GM19438 (cell line): ENCODE data around the gene PGP.
"Not testable (repeated sequence)": the region's sequence is repeated elsewhere in the genome, so short reads cannot be mapped to it uniquely, and the experiment has no call there.

ENCODE experiments used
- ATAC-seq: cut with Tn5 transposase; IDR thresholded peaks from one replicate; pipeline ENCODE4 v1.9.1; 2021; ENCODE audit warnings: low read depth; ENCODE audit not compliant: unreplicated experiment

Gene PGP

DNA sequence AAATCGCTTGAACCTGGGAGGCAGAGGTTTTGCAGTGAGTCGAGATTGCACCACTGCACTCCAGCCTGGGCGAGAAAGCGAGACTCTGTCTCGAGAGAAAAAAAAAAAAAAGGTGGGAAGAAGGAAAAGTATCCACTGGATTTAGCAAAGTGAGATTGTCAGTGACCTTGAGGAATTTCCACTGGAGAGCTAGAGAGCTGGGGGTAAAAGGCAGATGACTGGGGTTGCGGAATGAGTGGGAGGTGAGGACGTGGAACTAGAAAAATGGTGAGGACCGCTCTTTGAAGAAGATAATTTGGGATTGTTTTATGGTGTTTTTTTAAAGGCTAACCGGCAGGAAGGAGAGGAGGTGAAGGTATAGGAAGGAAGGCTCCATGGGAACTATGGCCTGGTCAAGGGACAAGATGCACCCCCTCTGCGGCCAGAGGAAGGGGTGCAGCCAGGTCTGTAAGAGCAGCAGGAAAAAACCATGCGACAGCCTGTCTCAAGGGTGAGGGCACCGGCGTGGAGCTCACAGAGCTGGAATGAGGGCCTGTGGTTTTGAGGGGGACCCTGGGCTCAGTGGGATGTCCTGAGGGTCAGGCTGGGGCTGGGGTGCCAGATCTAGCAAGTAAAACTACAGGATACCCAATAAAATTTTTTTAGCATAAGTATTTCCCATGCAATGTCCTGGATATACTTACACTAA is 10.1 kb downstream of the PGP start:
- ATAC-seq = no peak

DNA sequence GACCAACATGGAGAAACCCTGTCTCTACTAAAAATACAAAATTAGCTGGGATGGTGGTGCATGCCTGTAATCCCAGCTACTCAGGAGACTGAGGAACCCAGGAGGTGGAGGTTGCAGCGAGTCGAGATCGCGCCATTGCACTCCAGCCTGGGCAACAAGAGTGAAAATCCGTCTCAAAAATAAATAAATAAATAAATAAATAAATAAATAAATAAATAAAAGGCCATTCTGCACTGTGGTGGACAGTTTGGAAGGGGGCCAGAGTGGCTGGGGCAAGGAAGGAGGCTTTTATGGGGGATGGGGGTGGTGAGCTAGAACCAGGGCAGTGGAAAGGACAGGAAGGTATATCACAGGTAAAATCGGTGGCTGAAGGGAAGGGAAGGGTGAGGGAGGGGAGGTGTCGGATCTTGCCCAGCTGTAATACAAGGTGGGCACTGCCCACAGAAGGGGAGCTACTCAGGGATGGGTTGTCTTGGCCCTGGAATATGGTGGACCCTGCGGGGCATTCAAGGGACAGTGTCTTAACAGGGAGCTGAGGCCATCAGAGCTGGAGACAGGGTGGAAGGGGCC is 11.4 kb downstream of the PGP start:
- ATAC-seq = not testable (repeated sequence)

DNA sequence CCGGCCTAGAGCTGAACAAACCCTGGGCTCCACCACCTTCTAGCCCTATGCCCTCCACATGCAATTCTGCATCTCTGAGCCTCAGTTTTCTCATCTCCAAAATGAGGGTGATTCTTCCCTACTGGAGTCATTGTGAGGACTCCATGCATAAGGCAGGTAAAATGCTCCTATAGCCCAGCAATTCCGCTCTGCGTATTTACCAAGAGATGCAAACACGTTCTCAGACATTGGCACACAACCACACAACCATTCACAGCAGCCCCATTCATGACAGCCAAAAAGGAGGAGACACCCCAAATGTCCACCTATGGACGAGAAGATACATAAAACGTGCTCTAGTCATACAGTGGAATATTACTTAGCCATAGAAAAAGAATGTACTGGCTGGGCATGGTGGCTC is 14.3 kb downstream of the PGP start:
- ATAC-seq = no peak

DNA sequence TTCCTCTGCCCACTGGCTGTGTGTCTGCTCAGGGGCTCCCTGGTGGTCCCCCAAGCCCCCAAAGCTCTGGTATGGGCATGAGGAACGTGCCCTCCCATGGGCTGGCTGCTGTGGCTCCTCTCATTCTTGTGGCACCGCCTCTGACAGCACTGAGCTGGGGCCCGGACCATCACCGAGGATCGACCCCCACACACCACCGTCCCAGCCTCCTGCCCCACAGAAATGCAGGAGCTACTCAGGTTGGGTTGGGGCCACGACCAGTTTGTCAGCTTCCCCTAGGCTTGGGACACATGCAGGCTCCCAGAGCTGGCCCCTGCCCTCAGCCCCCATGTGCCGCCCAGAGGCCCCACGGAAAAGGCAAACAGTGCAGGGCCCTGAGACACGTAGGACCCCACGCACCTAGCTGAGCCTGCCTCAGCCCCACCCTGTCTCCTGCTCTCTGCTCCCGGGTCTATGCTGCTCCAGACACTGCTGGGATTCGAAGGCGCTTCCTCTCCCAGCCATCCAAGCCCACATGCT is 15.0 kb downstream of the PGP start:
- ATAC-seq = no peak

DNA sequence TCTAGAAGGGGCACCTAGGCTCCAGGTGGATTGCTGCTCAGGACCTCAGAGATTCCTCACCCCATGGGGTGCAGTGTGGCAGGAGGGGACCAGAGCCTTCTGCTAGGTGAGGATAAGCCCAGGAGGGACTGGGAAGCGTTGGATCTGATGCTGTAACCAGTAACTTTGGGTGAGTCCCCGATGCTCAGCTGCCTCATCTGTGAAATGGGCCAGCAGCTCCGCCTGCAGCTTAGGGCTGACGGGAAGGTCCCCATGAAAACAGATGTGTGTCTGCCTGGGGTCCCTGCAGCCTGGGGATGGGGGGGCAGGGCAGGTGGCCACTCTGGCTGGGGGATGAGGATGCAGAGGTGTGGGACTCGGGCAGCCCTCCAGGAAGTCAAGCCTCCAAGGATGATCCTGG is 15.5 kb downstream of the PGP start:
- ATAC-seq = no peak

DNA sequence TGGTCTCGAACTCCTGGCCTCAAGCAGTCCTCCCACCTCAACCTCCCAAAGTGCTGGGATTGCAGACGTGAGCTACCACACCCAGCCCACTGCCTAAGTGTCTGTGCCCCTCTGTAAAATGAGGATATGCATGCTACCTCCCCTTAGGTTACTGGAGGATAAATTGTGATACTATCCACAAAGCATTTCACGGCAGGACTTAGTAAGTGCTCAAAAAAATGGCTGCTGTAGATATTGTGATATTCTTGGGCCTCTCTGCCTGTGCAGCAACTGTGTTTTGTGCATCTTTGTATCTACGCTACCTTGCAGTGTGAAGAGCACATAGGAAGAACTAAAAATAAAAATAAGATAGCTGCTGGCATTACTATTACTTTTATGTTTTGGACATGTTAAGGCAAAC is 16.4 kb downstream of the PGP start:
- no peak for ATAC-seq

DNA sequence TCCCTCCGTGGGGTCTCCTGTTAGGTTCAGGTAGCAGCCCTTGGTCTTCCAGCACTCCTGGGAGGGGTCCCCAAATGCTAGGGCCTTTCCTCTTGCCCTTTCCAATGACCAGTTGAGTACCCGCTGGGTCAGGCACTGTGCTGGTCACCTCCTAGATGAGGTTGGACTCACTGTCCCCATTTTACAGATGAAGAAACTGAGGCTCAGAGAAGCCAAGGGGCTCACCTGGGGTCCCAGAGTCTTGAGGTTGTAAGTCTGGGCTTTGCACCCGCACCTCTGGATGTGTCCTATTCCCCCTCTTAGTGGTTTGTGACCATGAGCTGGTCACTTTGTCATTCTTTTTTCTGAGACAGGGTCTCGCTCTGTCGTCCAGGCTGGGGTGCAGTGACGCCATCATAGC is 16.9 kb downstream of the PGP start:
- ATAC-seq = no peak

DNA sequence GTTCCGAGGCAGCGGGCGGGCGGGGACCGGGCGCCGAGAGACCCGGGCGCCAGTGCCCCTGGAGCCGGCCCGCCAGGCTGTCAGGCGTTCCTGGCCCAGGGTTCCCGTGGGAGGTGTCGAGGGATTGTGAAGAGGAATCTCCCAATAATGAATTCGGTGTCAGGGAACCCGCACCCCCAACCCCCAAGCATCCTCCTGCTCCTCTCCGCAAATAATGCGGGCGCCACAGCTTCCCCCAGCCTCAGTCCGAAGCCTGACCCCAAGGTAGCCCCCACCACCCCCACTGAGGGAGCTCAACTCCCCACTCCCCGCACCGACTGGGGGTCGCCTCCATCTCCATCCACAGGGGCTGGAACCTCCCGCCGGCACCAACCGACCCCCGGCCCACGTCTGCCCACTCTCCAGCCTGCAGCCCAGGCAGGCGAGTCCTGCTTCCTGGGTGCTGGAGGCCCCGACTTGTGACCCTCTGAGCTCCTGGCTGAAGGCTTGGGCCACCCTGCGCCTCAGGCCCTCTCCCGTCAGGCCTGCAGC is 17.6 kb downstream of the PGP start:
- ATAC-seq = no peak

DNA sequence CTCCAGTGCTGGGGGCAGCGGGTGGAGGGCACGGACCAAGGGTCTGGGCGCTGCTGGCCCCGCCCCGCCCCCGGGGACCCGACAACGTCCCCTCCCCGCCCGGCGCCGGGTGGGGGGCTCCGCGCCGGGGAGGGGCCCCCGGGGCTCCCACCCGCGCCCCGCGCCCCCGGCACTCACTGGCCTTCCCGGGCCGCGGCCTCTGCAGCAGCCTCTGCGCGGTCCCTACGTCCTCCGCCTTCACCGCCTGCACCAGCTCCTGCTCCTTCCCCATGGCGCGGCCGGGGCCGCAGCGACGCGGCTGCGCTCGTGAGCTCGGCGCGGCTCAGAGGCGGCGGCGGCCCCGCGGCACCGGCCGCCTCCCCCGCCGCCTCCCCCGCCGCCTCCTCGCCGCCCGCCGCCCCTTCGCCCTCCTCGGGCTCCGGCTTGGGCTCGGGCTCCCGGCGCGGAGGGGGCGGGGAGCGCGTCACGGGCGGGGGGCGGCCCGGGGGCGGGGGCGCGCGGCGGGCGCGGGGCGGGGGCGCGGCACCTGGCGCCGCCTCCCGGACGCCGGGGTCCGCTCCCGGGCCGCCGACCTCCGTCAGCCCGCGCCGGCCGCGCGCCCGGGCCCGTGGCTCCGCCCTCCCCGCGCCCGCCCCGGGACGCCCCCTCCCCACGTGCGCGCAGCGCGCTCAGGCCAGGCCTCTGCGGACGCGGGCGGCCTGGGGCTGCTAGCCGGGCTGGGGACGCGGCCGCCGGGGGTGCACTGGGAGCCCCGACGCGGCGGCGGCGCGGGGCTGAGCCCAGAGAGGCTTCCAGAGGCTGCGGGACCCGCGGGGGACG is 18.3 kb downstream of the PGP start, which contains the start of gene CASKIN1:
TSS of gene CASKIN1 (minus strand) at position 444 of the 819 bp plus-strand sequence. CDS start at position 271, 173 bp downstream.
- ATAC-seq = no peak

DNA sequence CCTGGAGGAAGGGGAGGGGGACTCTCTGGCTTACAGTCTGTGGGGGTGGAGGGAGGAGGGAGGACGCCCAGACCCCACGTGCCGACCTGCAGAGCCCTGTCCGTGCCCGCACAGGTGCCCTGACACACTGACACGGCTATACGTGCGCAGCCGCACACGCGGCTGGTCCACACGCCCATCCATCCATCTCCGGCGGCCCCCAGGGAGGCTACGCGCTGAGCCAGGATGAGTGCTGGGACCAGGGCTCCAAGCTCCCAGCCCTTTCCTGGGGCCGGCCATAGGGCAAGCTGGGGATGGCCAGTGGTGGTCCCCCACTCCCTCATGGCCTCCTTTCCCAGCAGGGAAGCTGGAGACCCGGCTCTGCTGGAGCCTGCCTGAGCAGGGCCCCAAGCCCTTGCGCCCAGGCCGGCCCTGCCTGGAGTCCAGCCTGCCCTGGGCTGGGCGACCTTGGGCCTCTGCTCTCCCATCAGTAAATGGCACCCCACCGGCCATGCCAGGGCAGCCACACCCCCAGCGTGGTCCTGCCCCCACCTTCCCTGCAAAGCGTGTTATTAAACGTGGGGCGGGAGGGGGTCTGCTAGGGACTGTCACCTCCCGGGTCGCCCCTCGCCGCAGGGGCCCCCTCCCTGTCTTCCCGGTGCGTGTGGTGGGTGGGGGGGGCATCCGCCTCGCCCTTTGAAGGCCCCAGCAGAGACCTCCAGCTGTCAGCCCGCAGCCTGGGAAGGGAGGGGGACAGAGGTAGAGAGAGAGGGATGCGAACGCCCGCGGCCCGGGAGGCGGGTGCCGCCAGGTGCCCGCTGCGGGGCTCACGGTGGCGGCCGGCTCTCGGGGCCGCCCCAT is 19.1 kb downstream of the PGP start:
- no peak for ATAC-seq

DNA sequence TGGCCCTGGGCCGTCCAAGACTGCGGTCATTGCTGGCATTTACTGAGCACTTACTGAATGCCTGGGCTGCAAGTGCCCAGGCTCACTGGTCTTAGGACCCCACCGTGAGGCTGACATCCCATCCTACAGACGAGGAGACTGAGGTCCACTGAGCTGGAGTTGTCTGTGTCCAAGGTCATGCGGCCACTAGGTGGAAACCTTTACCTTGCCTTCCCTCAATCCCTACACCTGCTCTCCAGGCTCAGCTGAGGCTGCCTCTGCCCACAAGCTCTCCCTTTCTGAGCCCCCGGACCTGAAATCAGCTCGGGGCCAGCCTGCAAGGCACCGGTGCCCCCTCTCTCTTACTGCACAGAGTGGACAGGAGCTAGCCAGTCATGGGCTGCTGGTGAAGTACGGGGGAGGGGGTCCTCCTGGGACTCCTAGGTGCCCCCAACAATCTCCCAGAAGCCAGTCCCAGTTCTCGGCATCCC is 19.8 kb downstream of the PGP start:
- ATAC-seq = no peak

DNA sequence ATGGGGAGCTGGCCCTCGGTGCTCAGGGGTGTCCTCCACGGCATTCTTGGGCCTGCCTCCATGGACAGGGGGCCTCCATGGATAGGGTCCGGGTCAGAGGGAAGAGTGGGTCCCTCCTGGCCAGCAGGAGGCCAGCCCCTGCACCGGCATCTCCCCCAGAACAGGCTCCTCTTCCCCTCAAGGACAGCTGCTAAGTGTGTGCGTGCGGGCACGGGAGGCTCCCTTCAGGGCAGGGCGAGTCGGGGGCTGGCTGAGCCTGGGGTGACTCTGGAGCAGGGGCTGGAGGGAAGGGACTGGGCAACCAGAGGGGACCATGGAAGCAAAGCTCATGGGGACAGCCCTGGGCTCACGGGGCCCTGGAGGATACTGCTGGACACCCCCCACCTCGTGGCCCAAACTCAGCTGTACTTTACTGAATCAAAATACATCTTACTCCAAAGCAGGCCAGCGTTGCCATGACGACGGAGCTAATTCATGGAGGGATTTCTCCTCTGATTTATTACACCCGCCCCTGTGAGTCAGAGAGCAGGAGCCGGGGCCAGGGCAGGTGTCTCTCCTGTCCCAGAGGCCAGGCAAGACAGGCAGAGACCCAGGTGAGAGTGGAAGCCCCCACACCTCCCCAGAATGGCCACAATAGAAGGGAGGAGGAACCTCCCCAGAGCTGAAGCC is 20.3 kb downstream of the PGP start:
- ATAC-seq = no peak

DNA sequence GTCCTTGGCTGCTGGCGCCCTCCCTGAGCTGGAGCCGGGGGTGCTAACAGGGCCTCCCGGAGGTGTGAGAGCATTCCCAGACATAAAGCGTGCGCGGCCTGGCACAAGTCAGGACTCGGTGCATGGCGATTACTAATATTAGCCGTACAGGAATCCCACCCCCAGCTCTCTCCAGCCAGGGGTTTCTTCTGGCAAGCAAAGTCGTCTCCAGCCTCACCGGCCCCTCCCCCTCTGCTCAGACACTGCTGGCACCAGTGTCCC is 23.3 kb downstream of the PGP start:
- no peak for ATAC-seq

DNA sequence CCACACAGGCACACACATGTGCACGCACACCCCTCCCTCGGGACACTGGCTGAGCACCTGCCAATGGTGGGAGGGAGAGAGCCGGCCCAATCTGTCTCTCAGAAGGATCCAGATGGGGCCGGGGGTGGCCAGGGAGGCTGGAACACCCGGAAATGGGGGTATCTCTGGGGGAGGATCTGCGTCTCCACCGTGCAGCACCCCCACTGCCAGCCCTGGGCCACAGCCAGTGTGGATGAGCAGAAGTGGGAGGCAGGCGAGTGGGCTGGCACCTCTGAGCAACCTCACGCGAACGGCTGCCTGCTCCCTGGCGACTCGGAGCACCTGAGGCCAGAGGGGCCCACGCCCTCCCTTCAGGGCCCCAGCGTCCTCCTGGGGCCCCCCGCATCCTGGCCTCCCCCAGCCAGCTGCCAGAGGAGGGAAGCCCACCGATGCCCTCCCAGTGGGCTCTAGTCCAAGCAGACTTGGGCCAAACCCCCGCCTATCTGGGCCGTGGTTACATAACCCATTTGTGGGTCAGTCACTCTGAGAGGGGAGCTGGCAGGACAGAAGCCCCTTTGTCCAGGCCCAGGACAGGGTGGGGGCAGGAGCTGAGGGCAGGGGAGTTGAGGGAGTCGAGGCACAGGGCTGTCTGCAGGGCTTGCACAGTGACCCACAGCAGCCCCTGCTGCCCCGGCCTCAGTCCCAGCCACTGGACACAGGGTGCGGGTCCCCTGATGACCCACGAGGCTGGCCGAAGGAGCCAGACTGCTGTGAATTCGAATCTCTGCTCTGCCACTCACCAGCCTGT is 23.8 kb downstream of the PGP start:
- no peak for ATAC-seq

DNA sequence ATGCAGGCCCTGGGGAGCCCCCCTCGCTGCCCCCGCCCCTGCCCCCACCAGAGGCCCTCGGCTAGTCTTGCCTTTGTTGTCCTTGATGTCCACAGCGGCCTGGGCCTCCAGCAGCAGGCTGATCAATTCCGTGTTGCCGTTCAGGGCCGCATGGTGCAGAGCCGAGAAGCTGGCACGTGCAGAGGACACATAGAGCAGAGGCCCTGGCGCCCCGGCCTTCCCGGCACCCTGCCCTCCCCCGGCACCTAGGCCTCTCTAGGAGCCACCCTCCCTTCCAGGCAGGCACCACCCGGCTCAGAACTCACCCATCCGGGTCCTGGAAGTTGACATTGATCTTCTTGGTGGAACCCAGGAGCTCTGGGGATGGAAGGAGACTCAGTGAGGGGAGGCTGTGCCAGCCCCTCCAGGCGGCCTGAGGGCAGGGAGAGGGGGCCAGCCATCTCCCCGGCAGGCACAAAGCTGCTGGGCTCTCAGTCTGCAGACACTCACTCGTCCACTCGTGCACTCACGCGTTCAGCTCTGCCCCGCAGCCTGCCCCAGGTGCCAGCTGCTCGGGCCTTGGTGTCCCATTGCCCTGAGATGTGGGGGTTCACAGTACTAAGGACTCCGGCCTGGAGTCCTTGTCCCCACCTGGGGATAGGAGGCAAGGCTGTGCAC is 24.5 kb downstream of the PGP start:
- no peak for ATAC-seq

DNA sequence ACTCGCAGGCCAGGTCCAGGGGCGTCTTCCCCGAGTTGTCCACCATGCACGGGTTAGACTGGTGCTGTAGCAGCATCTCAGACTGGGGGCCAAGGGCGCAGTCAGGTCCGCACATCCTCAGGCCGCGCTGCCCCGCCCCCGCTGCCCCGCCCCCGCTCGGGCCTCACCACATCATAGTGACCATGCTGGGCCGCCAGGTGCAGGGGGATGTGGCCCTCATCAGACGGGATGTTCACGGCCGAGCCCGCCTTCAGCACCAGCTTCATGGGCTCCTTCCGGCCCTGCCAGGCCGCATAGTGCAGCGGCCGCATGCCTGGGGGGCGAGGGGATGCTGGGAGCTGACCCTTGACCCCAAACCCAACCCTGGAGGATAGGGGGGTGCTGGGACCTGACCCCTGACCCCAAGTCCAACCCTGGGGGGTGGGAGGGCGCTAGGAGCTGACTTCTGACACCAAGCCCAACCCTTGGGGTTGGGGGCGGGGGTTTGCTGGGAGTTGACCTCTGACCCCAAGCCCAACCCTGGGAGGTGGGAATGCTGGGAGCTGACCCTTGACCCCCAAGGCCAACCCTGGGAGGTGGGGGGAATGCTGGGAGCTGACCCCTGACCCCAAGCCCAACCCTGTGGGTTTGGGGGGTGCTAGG is 25.3 kb downstream of the PGP start:
- no peak for ATAC-seq

DNA sequence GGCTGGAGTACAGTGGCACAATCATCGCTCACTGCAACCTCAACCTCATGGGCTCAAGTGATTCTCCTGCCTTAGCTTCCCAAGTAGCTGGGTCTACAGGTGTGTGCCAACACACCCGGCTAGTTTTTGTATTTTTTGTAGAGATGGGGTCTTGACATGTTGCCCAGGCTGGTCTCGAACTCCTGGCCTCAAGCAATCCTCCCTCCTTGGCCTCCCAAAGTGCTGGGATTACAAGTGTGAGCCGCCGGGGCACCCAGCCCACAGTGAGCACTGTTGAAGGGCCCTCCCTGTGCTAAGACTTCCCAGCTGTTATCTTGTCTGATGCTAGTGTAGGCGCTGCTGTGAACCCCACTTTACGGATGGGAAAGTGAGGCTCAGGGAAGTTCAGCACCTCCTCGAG is 26.2 kb downstream of the PGP start:
- ATAC-seq = no peak

DNA sequence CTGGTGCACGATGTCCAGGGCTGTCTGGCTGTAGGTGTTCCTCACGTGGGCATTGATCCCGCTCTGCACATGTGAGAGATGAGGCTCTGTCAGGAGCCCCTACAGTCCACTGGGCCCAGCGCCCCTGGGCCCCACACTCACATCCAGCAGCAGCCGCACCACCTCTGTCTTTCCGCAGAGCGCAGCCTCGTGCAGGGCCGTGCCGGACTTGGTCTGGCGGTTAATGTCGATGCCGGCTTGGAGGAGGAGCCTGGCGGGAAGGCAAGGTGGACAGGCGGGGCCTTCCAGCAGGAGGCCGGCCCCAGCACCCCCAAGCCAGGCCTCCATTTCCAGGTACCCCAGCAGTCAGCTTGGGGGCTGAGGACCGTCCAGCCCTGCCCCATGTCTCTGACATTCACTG is 27.4 kb downstream of the PGP start:
- no peak for ATAC-seq
